Brain microvascular endothelial cell (primary cell): ENCODE data around the gene GNB1L.

ENCODE experiments used
- DNase-seq: peaks from one replicate; pipeline ENCODE4 v3.0.0-alpha.2; 2020
- H3K27ac ChIP-seq: fragments of 250-450 bp; sonication (Bioruptor Pico); 2 replicates; pipeline ENCODE4 v1.5.1; 2020; ENCODE audit warnings: mild to moderate bottlenecking, moderate library complexity
- H3K27me3 ChIP-seq: fragments of 250-450 bp; sonication (Bioruptor Pico); replicated peaks from 2 replicates; pipeline ENCODE4 v1.5.1; 2020; ENCODE audit warnings: mild to moderate bottlenecking
- H3K36me3 ChIP-seq: fragments of 250-450 bp; sonication (Bioruptor Pico); replicated peaks from 2 replicates; pipeline ENCODE4 v1.5.1; 2020; ENCODE audit warnings: mild to moderate bottlenecking
- H3K4me3 ChIP-seq: 2 replicates; pipeline ENCODE4 v1.5.1; 2011; ENCODE audit warnings: low read depth, mild to moderate bottlenecking, control low read depth, low read length, moderate library complexity
- in situ Hi-C: cut with HindIII; loops from 2 replicates; pipeline ENCODE4 v1.10.0; 2017; ENCODE audit warnings: low sequenced_read_pairs, low pct_ligation_motif_present
- TF ChIP-seq, protein P1 (sequence below): IDR thresholded peaks from 2 replicates; pipeline ENCODE4 v1.5.1; 2011; ENCODE audit warnings: low read depth, mild to moderate bottlenecking, moderate library complexity, low read length, control low read depth, inconsistent platforms; ENCODE audit errors: missing control alignments

GNB1L gene

DNA sequence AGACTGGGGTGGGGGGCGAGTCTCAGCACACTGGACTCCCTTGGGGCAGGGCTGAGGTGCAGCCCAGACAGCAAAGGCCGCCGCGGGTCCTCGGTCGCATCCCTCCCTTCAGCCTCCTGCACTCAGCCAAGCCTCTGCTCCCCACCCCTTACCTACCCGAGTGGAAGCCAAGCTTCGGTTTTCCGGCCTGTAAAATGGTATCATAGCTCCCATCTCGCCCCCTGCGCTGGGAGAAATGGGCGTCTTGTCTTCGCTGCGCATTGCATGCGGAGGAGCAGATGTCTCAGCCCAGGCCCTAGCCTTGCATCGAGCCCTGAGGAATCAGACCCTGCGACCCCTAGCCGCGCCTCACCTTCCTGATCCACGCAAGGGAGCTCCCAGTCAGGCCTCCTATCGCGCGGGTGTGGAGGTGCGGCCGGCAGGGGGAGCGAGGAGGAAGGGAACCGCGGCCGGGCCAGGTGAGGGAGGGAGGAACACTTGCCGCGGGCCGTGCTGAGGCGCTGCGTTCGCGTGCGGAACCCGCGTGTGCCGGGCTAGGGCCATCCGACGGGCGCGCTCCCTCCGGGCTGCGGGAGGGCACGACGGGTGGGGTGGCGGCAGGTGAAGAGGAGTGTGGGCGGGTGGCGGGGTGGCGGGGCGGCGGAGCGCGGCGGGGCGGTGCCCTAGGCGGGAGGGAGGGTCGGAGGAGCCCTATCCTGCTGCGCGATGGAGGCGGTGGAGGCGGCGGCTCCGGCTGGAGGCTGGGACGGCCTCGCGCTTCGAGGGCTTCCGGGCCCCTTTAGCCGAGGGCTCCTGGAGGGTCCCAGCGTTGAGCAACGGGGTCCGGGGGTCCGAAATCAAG, 98.2 kb downstream of the GNB1L start:
- H3K27me3 ChIP-seq = peaks cover 81% of the 10 kb centered on the region
- in situ Hi-C loops = no loop called here
- no peak for DNase-seq

DNA sequence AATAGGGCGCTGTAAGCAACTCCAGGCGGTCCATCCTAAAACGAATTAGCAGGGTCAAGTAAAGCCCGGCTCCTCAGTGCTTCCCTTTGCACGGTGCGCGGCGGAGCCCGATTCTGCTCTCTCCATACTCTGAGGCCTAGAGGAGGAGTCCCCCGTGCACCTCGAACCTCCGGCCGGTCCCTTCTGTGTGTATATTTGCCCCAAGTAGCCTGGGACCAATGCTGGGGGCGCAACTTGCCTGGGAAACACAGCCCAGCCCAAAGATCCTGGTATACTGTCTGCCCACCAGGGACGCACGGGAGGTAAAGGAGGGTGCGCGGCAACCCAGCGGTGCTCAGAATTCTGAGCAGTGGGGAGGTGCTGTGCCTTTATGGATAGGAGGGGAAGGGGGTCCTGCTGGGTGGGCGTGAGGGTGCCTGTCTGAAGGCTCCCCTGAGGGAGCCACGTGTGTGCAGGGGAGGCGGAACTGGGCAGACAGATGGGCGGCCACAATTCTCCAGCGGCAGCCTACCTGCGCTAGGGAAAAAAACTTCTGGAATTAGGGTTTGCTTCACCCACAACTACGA, 98.9 kb downstream of the GNB1L start:
- no peaks in the 10 kb centered on the region for H3K36me3 ChIP-seq
- in situ Hi-C loops = no loop called here
- TF ChIP-seq, protein P1, sequence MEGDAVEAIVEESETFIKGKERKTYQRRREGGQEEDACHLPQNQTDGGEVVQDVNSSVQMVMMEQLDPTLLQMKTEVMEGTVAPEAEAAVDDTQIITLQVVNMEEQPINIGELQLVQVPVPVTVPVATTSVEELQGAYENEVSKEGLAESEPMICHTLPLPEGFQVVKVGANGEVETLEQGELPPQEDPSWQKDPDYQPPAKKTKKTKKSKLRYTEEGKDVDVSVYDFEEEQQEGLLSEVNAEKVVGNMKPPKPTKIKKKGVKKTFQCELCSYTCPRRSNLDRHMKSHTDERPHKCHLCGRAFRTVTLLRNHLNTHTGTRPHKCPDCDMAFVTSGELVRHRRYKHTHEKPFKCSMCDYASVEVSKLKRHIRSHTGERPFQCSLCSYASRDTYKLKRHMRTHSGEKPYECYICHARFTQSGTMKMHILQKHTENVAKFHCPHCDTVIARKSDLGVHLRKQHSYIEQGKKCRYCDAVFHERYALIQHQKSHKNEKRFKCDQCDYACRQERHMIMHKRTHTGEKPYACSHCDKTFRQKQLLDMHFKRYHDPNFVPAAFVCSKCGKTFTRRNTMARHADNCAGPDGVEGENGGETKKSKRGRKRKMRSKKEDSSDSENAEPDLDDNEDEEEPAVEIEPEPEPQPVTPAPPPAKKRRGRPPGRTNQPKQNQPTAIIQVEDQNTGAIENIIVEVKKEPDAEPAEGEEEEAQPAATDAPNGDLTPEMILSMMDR = peak; percentile 8
- DNase-seq = no peak
- no peak overlapping the region for H3K4me3 ChIP-seq
- peaks cover 76% of the 10 kb centered on the region for H3K27me3 ChIP-seq
- no peak overlapping the region for H3K27ac ChIP-seq

More for the DNA sequence above, 98.2 kb downstream of the GNB1L start:
- H3K36me3 ChIP-seq = no peaks in the 10 kb centered on the region
- H3K27ac ChIP-seq = no peak overlapping the region
- TF ChIP-seq, protein P1 = peak; percentile 63
- H3K4me3 ChIP-seq = no peak overlapping the region

DNA sequence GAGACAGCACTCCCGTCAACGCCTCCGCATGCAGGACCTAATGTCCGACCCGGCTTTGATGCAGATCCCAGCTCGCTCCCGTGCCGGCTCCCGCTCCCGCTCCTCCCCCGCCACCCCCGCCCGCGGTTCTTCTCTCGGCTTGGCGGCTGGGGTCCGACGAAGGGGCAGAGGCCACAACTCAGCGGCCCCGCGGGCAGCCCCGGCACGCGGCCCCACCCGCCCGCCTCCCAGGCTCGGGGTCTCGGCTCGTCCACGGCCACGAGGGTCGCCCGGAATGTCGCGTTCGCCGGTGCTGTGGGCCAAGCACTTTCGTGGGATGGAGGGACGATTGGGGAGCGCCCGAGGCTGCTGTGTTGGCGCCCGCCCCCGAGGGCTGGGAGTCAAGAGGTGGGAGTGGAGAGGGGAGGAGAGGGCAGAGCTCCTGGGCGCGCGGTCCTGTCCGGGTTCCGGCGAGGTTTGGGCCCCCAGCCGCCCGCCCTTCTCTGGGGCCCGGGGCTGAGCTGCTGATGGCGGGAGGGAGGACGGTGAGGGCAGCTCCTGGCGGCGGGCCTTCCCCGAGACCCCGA, 99.4 kb downstream of the GNB1L start:
- no peak for DNase-seq
- no peaks in the 10 kb centered on the region for H3K36me3 ChIP-seq
- H3K27ac ChIP-seq = no peak overlapping the region
- in situ Hi-C loops = no loop called here
- TF ChIP-seq, protein P1 = no peak
- no peak overlapping the region for H3K4me3 ChIP-seq
- peaks cover 75% of the 10 kb centered on the region for H3K27me3 ChIP-seq

DNA sequence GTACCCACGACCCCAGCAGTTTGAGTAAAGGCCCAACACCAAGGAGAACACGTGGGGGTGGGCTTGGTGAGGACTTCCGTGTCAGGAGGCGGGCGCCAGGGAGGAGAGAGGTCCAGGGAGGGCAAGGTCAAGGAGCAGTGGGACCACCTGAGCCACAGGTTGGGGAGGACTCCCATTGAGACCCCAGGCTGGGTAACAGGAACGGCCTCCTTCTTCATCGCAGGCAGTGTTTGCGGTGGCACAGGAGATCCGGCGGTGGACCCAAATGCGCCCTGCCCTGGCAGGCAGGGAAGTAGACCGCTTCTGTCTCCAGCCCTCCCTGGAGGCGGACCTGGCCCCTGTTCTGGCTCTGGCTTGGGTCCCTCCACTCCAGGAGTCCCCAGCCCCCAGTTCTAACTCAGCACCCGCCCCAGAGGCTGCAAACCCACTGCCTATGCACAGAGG, 100.0 kb downstream of the GNB1L start:
- peaks cover 73% of the 10 kb centered on the region for H3K27me3 ChIP-seq
- in situ Hi-C loops = no loop called here
- no peaks in the 10 kb centered on the region for H3K36me3 ChIP-seq
- H3K4me3 ChIP-seq = no peak overlapping the region
- TF ChIP-seq, protein P1 = no peak
- no peak for DNase-seq
- H3K27ac ChIP-seq = no peak overlapping the region

DNA sequence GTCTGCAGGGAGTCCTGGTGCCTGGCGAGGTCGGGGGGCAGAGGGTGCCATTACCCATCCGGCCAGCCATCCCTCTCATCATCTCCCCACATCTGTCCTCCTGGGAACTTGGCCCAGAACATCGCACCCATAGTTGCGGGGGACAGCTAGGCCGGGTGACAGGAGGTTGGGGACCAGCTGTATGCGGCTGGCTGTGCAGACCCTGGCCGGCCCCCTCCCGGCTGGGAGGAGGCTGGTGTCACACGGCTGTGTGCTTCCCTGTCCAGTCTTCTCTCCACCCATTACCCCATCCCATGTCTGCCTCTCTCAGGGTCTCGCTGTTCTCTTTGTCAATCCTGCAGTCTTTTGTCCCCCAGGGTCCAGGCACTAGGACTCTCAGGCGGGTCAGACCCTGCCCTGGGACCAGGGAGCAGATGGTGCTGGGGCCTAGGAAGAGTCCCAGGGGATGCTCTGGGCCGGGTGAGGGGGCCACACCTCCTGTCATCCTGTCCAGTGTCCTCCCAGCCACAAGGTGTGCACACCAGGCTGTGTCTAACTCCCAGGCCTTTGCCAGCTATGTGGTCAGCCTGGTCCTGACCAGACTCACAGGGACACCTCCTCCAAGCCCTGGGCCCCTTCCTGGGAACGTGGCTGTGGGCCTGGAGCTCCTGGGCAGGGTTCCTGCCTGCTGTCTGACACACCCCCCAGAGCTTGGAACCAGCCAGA, 100.5 kb downstream of the GNB1L start:
- Histone ChIP-seq H3K36me3 (no peaks in the 10 kb centered on the region), H3K27me3 (peaks cover 68% of the 10 kb centered on the region), H3K27ac (no peak overlapping the region), H3K4me3 (no peak overlapping the region)
- in situ Hi-C loops = no loop called here
- DNase-seq = no peak
- TF ChIP-seq, protein P1 = no peak
